GM18909 (cell line): ENCODE measurements around the gene FBLN5.

ENCODE experiments used
- ATAC-seq: cut with Tn5 transposase; IDR thresholded peaks from one replicate; pipeline ENCODE4 v1.9.1; 2021; ENCODE audit warnings: mild to moderate bottlenecking; ENCODE audit not compliant: unreplicated experiment, poor library complexity

Gene FBLN5

DNA sequence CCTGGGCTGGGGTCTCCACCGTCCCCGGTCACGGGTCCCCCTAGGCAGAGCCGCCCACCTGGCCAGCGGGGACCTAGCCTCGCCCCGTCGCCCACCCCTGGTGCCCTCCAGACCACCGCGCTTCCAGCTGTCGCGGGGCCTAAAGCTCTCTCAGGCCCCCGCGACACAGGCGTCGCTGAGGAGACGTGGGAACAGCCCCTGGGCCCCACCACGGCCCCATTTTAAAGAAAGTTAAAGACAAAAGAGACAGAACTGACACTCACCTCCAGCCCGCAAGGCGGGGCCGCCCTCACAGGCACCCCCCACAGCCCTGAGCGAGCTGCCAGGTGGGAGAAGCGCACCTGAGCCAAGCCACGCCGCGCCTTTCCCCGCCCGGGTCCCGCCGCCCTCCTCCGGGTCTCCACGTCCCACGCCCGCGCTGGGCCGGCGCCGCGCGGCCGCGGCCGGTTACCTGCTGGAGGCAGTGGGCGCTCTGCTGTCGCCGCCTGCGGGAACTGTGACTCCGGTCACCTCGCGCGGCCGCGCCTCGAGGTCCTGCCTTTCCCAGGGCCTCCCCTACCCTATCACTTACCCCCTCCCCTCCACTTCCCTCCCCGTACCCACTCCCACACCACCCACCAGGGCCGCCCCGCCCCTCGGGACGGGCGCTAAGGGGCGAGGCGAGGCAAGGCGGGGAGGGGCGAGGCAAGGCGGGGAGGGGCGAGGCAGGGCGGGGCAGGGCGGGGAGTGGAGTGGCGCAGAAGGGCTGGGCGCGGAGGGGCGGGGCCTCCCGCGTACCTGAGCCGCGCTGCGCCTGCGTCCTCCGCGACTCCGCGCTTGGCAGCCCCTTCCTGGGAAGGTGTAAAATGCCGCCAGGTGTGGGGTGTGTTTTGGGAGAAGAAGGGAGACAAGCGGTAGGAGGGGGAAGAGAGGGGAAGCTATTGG, 111.3 kb downstream of the FBLN5 start:
- peak; percentile 58 for ATAC-seq

DNA sequence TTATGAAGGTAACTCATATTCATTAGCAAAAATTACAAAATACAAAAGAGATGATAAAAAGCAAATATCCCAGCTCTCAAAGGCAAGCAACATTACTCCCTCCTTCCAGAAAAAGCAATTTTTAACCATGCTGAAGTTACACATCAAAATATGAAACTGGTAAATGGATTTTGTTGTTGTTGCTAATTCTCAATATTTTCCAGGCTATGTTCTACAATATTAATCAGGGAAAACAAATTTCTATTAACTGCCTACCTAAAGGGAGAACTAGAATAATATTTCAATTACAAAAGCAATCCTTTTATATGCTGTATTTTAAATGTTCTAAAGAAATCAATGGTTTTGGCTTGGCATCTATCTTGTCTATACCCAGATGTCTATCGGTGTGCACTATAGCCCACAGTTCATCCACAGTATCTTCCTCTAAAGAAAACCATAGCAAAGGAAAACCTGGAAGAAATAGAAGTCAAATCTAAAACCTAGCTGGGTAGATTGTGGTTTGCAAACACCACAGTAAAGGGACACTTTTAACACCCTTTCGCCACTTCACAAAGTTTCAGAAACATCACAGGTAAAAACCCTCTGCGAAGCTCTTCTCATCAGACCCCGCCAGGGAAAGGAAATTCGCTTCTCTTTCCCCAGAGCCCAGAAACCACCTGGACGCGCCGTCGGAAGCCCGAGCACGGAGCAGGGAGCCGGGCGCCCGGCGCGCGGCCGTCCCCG, 112.1 kb downstream of the FBLN5 start:
- ATAC-seq: peak; percentile 22

DNA sequence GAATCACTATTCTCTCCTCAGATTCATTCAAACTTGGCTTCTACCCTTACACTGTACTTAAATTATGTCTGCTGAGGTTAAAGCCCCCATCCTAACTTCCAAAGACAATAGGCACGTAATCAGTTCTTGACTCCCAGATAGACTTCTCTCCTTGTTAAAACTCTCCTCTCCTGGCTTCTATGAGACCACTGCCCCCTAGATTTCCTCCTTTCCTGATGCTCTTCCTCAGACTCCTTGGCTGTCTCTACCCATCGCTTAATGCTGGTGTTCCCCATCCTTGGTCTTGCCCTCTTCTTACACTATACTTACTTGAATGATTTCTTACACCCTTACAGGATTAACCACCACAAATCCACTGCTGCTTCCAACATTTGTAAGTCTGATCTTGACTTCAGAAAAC, 112.9 kb downstream of the FBLN5 start:
- no peak for ATAC-seq

DNA sequence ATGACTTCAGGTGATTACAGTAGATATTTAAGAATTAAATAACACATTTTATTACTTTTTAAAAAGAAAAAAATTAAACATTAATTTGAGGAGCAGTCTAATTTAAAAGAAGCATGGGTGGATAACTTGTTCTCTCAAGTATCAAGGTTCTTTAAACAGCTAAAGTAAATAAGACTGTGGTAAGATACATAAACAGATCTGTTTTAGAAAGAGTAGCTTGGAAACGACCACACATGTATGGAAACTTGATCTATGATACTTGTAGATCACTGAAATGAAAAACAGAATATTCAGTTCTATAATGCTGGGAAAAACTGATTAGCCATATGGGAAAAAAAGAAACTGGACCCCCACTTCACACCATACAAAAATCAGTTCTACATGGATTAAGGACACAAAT, 116.2 kb downstream of the FBLN5 start:
- ATAC-seq: no peak

DNA sequence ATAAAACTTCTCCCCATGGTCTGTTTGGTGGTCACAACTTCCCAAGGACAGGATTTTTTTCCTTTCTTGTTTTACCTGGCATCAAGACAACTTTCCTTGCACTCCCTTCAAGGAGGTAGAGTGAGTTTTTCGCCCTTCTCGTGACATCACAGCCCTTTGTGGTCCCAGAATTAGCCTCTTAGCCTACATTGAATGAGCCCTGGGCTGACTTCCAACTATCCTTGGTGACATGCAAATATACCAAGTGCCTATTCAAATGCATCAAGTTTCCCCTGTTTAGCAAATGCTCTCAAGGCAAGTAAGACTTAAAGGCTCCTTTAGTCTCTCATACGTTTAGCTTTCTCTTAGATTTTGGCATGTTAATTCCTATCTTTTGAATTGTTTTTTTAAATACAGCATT, 116.7 kb downstream of the FBLN5 start:
- peak; percentile 81 for ATAC-seq

DNA sequence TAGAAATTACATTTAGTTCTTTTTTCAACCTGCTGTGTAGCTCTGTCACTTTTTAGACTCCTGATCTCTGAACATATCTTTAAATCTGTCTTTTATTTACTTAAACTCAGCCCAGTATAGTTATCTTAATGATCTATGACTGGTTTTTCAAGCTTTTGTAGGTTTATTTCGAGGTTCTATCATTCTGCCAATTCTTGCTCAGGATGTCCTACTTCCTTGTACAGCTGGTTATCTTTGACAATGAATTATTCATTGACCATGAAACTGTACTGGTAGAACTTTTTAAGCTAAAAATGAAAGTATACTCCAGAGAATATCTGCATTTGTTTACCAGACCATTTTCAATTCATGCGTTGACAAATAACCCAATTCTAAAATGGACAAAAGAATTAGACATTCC, 118.0 kb downstream of the FBLN5 start:
- no peak for ATAC-seq

GRCh38 chr14:91827746-91828145, 119.7 kb downstream of the FBLN5 start:
- no peak for ATAC-seq
